ENCODE data around the gene CAD. TPM values are rescaled to one million over a fixed set of nuclear protein-coding genes. Genes with fewer than 3 reads are reported as not detected.
"Not testable (repeated sequence)": the region's sequence is repeated elsewhere in the genome, so short reads cannot be mapped to it uniquely, and the experiment has no call there.

Gene CAD
- total RNA-seq, 4 donors from 2014 or later, result 2.7 to 10.2 (median 7.1) TPM

DNA sequence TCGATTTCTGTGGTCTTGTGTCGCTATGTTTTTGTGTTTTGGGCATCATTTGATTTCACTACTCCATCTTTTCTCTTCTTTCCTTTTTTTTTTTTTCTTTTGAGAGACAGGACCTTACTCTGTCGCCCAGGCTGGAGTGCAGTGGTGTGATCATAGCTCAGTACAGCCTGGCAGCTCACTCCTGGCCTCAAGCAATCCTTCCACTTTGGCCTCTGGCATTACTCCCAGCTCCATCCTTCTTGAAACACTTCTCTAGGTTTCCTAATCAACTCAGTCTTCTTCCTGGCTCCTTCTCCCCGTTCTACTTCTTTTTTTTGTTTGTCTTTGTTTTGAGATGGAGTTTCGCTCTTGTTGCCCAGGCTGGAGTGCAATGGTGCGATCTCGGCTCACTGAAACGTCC is 41.8 kb upstream of the CAD start:
- no peaks in the 10 kb centered on the region for H3K36me3 ChIP-seq
- no peaks in the 10 kb centered on the region for H3K27me3 ChIP-seq
- ATAC-seq (no peak), DNase-seq (no peak)
- intact Hi-C loops (cut with DNase I; ENCODE audit: low total_unique reads), result no loop called here
- no peak overlapping the region for H3K4me3 ChIP-seq
- H3K4me1 ChIP-seq, result peaks cover under 1 to 5% of the 10 kb centered on the region in 2 donors
- no peak overlapping the region for H3K27ac ChIP-seq
- in situ Hi-C loops (cut with MboI; ENCODE audit: low sequenced_read_pairs in 4 of 4), result loop anchor here in 1 of 4 donors (25.0 kb wide), 1 partner anchor 213 kb away; the partner anchor contains the start of gene MAPRE3
- no peaks in the 10 kb centered on the region for H3K9me3 ChIP-seq
- TF ChIP-seq POLR2A (IDR thresholded peaks at IDR 0.05), result no peak
- no peak for TF ChIP-seq CTCF (IDR thresholded peaks at IDR 0.05 in 4 of 5, conservative IDR thresholded peaks at IDR 0.05 in 1 of 5)

DNA sequence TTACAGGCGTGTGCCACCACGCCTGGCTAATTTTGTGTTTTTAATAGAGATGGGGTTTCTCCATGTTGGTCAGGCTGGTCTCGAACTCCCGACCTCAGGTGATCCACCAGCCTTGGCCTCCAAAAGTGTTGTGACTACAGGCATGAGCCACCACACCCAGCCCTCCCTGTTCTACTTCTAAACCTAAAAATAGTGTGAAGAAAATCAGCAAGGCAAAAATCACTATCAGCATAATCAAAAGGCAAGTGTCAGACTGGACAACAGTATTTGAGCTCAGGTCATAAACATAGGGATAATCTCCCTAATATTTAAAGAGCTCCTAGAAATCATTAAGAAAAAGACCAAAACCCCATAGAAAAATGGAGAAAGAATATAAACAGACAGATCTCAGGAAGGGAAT is 41.4 kb upstream of the CAD start:
- H3K27ac ChIP-seq; H3K36me3 ChIP-seq; DNase-seq; ATAC-seq; intact Hi-C loops (cut with DNase I; ENCODE audit: low total_unique reads); H3K9me3 ChIP-seq; H3K4me1 ChIP-seq; H3K4me3 ChIP-seq; H3K27me3 ChIP-seq: not testable (repeated sequence)
- in situ Hi-C loops (cut with MboI; ENCODE audit: low sequenced_read_pairs in 4 of 4), result loop anchor here in 1 of 4 donors (25.0 kb wide), 1 partner anchor 213 kb away; the partner anchor contains the start of gene MAPRE3

DNA sequence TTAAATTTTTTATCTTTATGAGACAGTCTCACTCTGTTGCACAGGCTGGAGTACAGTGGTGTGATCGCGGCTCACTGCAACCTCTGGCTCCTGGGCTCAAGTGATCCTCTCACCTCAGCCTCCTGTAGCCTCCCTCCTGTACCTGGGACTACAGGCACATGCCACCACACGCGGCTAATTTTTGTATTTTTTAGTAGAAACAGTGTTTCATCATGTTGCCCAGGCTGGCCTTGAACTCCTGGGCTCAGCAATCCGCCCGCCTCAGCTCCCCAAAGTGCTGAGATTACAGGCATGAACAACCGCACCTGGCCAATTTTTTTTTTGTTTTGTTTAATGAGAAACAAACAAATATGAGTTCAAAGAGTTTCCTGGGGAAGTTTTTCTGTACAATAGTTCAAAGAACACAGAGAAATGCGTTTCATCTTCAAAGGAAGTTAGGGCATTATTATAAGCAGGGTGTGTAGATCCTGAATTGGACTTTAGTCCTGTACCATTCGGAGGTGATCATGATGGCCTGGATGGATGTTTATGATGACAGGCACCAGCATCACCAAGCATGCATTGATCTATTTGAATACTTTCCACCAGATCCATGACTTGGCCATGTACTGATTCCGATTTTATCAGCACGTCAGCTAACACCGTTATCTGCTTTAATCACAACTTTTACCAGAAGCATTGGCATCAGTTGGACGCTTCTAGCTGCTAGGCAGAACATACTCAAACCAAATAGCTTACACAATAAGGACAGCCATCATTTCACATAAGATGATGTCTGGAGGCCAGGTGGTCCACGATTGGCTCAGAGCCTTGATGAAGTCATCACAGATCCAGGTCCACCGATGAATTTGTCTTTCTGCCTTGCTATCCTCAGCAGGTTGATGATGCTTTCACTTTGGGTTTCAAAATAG is 39.5 kb upstream of the CAD start:
- TF ChIP-seq POLR2A (IDR thresholded peaks at IDR 0.05) (no peak), CTCF (IDR thresholded peaks at IDR 0.05 in 4 of 5, conservative IDR thresholded peaks at IDR 0.05 in 1 of 5) (no peak)
- no peaks in the 10 kb centered on the region for H3K27me3 ChIP-seq
- DNase-seq, result no peak
- H3K9me3 ChIP-seq, result no peaks in the 10 kb centered on the region
- in situ Hi-C loops (cut with MboI; ENCODE audit: low sequenced_read_pairs in 4 of 4), result loop anchor here in 1 of 4 donors (25.0 kb wide), 1 partner anchor 215 kb away; the partner anchor contains the start of gene MAPRE3
- no peaks in the 10 kb centered on the region for H3K36me3 ChIP-seq
- no peak for ATAC-seq
- no peak overlapping the region for H3K27ac ChIP-seq
- intact Hi-C loops (cut with DNase I; ENCODE audit: low total_unique reads), result no loop called here
- no peaks in the 10 kb centered on the region for H3K4me1 ChIP-seq
- H3K4me3 ChIP-seq, result no peak overlapping the region

GRCh38 chr2:27178469-27178868 is 38.7 kb upstream of the CAD start:
- no peak overlapping the region for H3K4me3 ChIP-seq
- no peaks in the 10 kb centered on the region for H3K27me3 ChIP-seq
- DNase-seq, result no peak
- H3K4me1 ChIP-seq, result peaks cover 0 to under 1% of the 10 kb centered on the region in 2 donors
- in situ Hi-C loops (cut with MboI; ENCODE audit: low sequenced_read_pairs in 4 of 4), result loop anchor here in 1 of 4 donors (25.0 kb wide), 1 partner anchor 216 kb away; the partner anchor contains the start of gene MAPRE3
- intact Hi-C loops (cut with DNase I; ENCODE audit: low total_unique reads), result no loop called here
- no peak for ATAC-seq
- H3K9me3 ChIP-seq, result no peaks in the 10 kb centered on the region
- H3K36me3 ChIP-seq, result no peaks in the 10 kb centered on the region
- no peak overlapping the region for H3K27ac ChIP-seq
- no peak for TF ChIP-seq POLR2A (IDR thresholded peaks at IDR 0.05)
- no peak for TF ChIP-seq CTCF (IDR thresholded peaks at IDR 0.05 in 4 of 5, conservative IDR thresholded peaks at IDR 0.05 in 1 of 5)

DNA sequence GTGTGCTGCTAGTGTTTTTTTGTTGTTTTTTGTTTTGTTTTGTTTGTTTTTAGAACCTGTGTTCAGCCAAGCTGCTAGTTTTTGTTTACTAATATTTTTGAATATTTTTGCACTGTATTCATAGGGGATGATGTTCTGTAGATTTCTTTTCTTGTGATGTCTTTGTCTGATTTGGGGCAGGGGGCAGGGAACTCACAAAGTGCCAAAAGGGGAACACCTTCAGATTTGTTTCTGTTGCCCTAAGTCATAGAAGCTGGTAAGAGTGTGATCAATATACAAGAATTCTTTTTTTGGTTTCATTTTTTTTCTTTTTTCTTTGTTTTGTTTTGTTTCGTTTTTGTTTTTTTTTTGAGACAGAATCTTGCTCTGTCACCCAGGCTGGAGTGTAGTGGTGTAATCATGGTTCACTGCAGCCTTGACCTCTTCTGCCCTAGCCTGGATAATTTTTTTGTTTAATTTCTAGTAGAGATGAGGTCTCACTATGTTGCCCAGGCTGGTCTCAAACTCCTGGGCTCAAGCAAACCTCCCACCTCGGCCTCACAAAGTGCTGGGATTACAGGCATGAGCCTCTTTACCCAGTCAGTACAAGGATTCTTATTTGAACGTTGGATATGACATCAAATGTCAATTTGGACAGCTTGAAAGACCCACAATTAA is 37.7 kb upstream of the CAD start:
- intact Hi-C loops (cut with DNase I; ENCODE audit: low total_unique reads), result no loop called here
- TF ChIP-seq CTCF (IDR thresholded peaks at IDR 0.05 in 4 of 5, conservative IDR thresholded peaks at IDR 0.05 in 1 of 5), result no peak
- no peak for TF ChIP-seq POLR2A (IDR thresholded peaks at IDR 0.05)
- H3K27me3 ChIP-seq, result no peaks in the 10 kb centered on the region
- no peaks in the 10 kb centered on the region for H3K36me3 ChIP-seq
- ATAC-seq, result no peak
- H3K9me3 ChIP-seq, result no peaks in the 10 kb centered on the region
- H3K4me1 ChIP-seq, result peaks cover 9 to 11% of the 10 kb centered on the region in 2 donors
- no peak overlapping the region for H3K4me3 ChIP-seq
- H3K27ac ChIP-seq, result no peak overlapping the region
- no peak for DNase-seq
- in situ Hi-C loops (cut with MboI; ENCODE audit: low sequenced_read_pairs in 4 of 4), result loop anchor here in 1 of 4 donors (25.0 kb wide), 1 partner anchor 217 kb away; the partner anchor contains the start of gene MAPRE3
